ENCODE data around the gene GTF3C1.

GTF3C1 gene

DNA sequence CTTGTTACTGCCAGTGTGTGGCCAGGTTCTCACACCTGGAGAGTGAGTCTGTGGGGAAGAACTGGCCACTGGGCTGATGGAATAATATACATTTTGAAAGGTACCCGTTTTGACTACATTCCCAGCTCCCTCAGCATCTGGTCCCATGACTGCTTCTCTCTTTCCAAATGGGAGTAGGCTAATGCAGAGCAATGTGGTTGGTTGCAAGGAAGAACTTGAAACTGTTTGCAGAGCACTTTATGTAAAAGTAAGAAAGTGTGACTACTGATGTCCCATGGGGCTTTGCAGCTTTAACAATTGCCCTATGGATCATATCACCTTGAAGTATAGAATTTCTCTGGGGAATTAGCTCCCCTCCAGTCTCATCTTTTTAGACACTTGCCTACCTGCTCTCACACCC, 9.2 kb upstream of the GTF3C1 start:
- DNase-seq: no peak

DNA sequence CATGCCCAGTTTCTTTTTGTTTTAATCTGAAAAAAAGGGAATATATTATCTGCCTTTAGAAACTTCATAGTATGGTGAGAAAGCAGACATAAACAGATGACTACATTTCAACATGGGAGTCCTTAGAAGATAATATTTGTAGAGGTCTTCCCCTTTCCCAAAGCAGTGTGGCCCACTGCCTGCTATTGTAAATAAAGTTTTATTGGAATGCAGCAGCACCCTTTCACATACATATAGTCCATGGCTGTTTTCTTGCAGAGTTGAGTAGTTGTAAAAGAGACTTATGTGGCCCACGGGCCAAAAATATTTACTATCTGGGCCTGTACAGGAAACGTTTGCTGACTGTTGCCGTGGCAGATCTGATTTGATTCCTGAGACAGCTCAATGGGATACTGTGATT, 8.7 kb upstream of the GTF3C1 start:
- DNase-seq: no peak

DNA sequence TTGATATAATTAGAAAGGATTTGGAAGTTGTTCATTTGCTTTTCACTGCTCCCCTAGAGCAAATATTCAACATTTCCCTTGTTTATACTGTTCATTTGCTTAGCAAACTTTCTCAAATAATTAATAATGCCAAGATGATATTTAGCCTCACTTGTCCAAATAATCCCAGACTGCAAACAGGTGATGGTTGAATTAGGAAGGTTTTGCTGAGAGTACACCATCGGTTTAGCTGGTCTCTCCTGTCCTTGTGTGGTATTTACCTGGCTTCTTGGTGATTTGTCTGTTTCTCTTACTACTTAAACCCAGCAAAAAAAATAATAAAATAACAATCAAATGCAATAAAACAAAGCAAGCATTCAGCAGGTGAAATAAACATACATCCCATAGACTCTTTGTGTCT, 6.8 kb upstream of the GTF3C1 start:
- DNase-seq: no peak

DNA sequence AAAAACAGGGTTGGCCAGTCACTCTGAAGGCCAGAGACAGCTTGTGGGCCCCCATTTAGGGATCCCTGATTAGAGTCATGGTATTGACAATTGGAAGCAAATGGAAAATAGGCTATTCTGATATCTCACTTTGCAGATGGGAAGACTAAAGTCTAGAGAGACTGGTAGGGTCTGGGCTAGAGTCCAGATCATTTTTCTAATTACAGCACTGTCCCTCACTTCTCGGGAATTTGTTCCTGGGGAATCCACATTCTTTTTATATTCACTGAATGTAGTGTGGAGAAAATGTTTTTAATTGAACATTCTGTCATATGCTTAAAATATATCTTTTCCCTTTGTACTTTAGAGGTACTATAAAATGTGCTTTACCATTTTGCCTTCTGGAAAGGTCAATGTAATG, 1.3 kb upstream of the GTF3C1 start:
- no peak for DNase-seq

DNA sequence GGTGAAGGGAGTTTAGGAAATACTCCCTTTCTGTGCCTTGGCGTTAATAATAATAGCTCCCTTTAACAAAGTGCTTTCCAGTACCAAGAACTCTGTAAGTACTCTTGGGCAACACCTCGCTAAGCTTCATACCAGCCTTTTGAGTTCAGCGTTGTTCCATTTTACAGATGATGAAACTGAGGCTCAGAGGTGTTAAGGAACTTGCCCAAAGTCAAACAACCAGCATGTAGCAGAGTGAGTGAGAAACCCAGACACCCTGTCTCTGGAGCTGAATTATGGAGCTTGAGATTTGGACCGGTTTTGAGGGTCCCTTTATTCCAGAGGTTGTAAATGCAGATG, 838 bp upstream of the GTF3C1 start:
- DNase-seq: no peak

- DNase-seq: no peak
These were observed 308 bp downstream of the GTF3C1 start for GRCh38 chr16:27549464-27549745.

GRCh38 chr16:27547851-27548250, 1.9 kb downstream of the GTF3C1 start:
- DNase-seq: no peak

DNA sequence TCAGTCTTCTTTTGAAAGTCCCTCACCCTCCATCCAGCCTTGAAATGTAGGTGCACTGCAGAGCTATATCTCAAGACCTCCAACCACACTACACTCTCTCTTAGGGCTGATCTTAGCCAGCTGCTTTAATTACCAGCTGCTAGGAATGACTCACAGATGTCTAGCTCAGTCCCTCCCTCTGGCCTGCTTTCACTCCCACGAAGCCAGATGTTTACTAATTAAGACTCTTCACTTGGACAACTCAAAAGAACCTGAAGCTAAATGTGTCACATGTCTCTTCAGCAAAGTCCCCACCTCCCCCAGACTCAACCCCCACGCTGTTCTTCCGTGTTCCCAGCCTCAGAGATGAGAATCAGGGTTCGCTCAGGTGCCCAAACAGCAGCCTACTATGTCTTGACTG, 2.6 kb downstream of the GTF3C1 start:
- DNase-seq: no peak

- no peak for DNase-seq
These were observed 5.0 kb downstream of the GTF3C1 start for GRCh38 chr16:27544671-27545070.

DNA sequence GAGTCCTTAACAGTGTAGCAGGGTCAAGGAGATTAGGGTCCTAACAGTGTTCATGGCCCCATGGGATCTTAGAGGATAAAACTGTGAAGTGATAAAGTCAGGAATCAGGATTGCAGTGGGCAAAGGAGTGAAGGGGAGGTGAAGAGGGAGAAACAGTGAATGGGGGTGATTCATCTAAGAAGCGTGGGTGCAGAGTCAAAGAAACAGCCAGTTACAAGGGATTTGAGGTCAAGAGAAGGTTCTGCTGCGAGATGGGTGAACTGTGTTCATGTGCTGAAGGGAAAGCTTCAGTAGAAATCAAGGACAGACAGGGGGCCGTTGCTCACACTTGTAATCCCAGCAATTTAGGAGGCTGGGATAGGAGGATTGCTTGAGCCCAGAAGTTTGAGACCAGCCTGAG, 5.9 kb downstream of the GTF3C1 start:
- DNase-seq: no peak

GRCh38 chr16:27539636-27540035, 10.1 kb downstream of the GTF3C1 start:
- DNase-seq: no peak

DNA sequence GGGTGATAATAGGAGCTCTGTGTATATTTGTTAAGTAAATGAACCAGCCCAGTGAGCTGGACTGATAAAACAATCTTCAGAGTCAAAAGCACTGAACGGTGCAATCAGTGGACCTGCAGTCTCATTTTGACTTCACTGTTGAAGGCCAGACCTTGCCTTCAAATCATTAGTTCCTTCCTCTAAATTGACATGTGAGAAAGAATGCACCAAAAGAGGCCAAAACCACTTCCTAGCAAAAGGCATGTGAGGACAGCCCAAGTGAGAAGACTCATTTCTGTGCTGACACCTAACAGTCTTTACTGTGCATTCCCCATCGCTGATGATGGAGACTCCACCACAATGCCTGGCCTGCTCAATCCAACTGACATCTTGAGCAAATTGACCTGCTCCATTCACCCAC, 10.6 kb downstream of the GTF3C1 start:
- DNase-seq: no peak

- no peak for DNase-seq
These were observed 11.2 kb downstream of the GTF3C1 start for GRCh38 chr16:27538528-27538927.

DNA sequence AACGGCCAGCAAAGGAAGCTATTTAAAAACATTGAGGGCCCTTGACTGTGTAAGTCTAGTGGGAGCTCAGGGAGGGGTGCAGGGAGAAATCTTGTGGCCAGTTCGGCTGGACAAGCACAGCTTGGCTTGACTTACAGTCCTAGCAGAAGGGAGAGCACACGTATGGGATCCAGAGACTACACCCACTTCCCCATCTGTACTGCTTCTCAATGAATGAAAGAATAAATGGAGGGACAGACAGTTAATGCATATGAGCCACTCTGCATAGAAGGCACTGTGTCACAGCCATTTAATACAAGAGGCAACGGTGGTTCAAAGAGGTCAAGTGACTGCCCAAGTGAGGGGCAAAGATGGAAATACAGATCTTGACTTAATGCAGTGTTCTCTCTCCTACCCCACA, 15.5 kb downstream of the GTF3C1 start:
- no peak for DNase-seq

DNA sequence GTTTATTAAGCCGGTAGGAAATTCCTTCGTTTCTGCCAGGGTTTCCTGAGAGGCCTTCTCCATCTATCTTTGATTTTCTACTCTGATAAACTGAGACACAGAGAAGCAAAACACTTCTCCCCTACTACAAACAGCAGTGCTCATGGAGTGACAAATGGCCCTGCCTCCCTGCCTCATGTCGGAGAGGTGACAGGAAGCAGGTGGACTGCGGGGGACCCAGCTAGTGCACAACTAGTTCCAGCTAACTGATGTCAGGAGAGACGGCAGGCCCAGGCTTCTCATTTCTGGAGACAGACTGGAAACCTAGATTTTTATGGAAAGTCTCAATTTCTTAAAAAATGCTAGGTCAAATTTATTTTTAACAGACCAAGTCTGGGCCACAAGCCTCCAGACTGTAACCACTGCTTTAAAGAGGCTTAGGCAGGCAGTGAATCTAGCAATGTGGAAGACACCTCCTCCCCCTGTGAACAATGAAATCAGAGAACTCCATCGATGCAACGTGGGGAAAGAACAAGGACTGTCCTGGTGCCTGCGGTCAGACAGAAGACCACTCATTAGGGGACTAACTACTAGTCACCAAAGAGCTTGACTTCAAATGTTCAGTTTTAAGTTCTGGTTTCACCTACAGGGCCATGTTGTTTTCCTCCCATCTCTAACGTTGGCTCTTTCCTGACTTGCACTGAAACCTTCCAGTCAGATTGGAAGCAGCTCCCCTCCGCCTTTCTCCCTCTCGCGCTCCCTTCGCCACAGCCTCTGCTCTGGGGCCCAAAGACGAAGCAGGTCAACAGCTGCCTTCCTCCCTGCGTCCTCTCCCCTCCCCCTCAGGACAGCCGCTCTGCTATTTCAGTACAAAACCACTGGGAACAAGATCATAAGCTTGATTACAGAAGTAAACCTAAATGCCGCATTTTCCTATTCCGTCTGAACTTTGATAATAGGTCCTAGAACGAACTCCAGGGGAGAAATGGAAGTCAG, 17.6 kb downstream of the GTF3C1 start:
- no peak for DNase-seq

- no peak for DNase-seq
These were observed 18.5 kb downstream of the GTF3C1 start for GRCh38 chr16:27531186-27531585.

DNA sequence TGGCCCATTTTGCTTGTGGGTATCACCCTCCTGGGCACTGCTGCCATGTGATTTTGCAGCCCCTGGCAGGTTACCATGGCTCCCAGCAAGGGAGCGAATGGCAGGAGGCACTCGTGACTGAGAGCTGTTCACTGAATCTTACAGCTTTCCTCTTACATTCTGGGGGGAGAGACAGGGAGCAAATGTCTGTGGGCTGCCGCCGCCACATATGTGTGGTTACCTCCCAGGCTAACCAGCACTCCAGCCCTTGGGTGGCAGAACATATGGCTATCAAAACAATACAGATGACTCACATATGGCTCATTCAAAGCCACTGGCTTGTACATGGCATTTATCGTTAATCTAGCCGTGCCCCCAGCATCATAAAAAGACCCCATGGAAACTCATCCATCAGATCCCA, 19.8 kb downstream of the GTF3C1 start:
- DNase-seq: no peak

GRCh38 chr16:27528294-27528693, 21.4 kb downstream of the GTF3C1 start:
- no peak for DNase-seq

- peak; percentile 6 for DNase-seq
These were observed 23.5 kb downstream of the GTF3C1 start for GRCh38 chr16:27526180-27526579.

DNA sequence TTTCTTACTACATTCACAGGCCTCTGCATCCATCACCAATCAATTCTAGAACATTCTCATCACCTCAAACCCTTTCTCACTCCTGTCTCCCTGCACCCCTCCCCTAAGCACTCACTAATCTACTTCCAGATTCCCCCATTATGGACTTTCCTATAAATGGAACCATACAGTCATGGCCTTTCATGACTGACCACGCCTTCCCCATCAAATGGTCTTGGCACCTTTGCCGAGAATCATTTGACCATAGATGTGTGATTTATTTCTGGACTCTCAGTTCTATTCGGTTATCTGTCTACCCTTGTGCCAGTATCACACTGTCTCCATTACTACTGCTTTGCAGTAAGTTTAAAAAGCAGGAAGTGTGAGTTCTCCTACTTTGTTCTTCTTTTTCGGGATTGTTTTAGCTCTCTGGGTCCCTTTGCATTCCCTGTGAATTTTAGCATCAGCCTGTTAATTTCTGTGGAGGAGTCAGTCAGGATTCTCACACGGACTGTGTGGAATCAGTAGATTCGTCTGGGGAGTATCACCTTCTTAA, 27.5 kb downstream of the GTF3C1 start:
- DNase-seq: no peak

- no peak for DNase-seq
These were observed 28.6 kb downstream of the GTF3C1 start for GRCh38 chr16:27520982-27521673.

- no peak for DNase-seq
These were observed 31.5 kb downstream of the GTF3C1 start for GRCh38 chr16:27518226-27518625.

- DNase-seq: no peak
These were observed 32.0 kb downstream of the GTF3C1 start for GRCh38 chr16:27517664-27518063.

DNA sequence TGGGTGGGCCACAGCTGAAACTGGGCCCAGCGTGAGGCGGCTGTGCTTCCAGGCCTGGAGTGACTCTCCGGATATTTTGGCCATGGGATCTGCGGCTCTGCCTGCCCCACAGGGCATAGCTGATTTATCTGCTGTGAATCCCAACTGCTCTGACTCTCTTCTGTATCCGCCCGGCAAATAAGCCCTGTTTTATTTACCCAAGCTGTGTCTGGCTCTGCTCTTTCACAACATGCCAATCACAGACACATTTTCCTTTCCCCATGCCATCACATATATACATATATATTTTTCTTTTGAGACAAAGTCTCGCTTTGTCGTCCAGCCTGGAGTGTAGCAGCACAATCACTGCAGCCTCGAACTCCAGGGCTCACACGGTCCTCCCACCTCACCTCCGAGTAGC, 33.3 kb downstream of the GTF3C1 start:
- DNase-seq: no peak
